H1 (cell line): Measurements from ENCODE around the gene ZNF143. TPM values are rescaled to one million over a fixed set of nuclear protein-coding genes. Genes with fewer than 3 reads are reported as not detected.

Experiments used
- CTCF ChIA-PET: fragments of 300-600 bp; sonication (Branson Sonifier 250); formaldehyde crosslinking; loops from one replicate; lab custom pipeline; 2021; ENCODE audit not compliant: partially characterized antibody; lab: Charles Lee
- POLR2A ChIA-PET: fragments of 300-600 bp; sonication (Branson Sonifier 250); formaldehyde crosslinking; loops from one replicate; lab custom pipeline; 2021; ENCODE audit warnings: inconsistent platforms; ENCODE audit not compliant: partially characterized antibody; lab: Charles Lee
- DNase-seq, 2 experiments: peaks; one replicate each; pipeline versions ENCODE4 v3.0.0 to v3.0.0-alpha.2; 2010 to 2022; ENCODE audit warnings: low spot score in 2 of 2, low read depth in 1 of 2, mixed read lengths in 1 of 2
- FAIRE-seq: peaks from 2 replicates; lab custom pipeline; 2011; peaks lifted over from hg19 to GRCh38; lab: Jason Lieb, UNC
- H2AFZ ChIP-seq: 2 replicates; pipeline ENCODE4 v1.8.1; 2012; ENCODE audit warnings: low read length, inconsistent platforms
- H2AK5ac ChIP-seq: 2 replicates; pipeline ENCODE4 v1.6.1; 2013; ENCODE audit warnings: low read depth, low read length
- H2BK120ac ChIP-seq: replicated peaks from 2 replicates; pipeline ENCODE3; 2013; ENCODE audit warnings: low read depth, low read length, inconsistent platforms
- H2BK12ac ChIP-seq: 2 replicates; pipeline ENCODE4 v1.6.1; 2013; ENCODE audit warnings: low read depth, low read length
- H2BK15ac ChIP-seq: 2 replicates; pipeline ENCODE4 v1.6.1; 2013; ENCODE audit warnings: low read length
- H2BK20ac ChIP-seq: 2 replicates; pipeline ENCODE4 v1.6.1; 2013; ENCODE audit warnings: low read length
- H2BK5ac ChIP-seq: 2 replicates; pipeline ENCODE4 v1.6.1; 2013; ENCODE audit warnings: low read depth, low read length
- H3K14ac ChIP-seq: 2 replicates; pipeline ENCODE4 v1.6.1; 2013; ENCODE audit warnings: inconsistent platforms; ENCODE audit not compliant: insufficient read length
- H3K18ac ChIP-seq: 2 replicates; pipeline ENCODE4 v1.6.1; 2013; ENCODE audit warnings: low read length; ENCODE audit errors: extremely low read depth
- H3K23ac ChIP-seq: 2 replicates; pipeline ENCODE4 v1.6.1; 2013; ENCODE audit warnings: inconsistent platforms; ENCODE audit not compliant: insufficient read length
- H3K23me2 ChIP-seq: 2 replicates; pipeline ENCODE4 v1.6.1; 2013; ENCODE audit warnings: low read depth, low read length
- H3K27ac ChIP-seq: 2 replicates; pipeline ENCODE4 v1.6.1; 2011; ENCODE audit warnings: low read depth, low read length, inconsistent platforms
- H3K27me3 ChIP-seq, 4 experiments: replicated peaks in 1 of 4; 1 replicate in 1 of 4; 2 replicates in 3 of 4; pipeline versions ENCODE4 v1.6.1 to v1.8.1; 2011 to 2013; ENCODE audit warnings: low read length in 3 of 4, mild to moderate bottlenecking in 3 of 4, inconsistent platforms in 2 of 4, mixed read lengths in 2 of 4, moderate library complexity in 1 of 4; ENCODE audit not compliant: control insufficient read depth in 3 of 4, insufficient read depth in 3 of 4; ENCODE audit errors: extremely low read depth in 1 of 4
- H3K36me3 ChIP-seq, 4 experiments: 2 replicates each; pipeline versions ENCODE4 v1.6.1 to v1.8.1; 2011 to 2013; ENCODE audit warnings: mild to moderate bottlenecking in 4 of 4, low read length in 3 of 4, moderate library complexity in 2 of 4, control low read depth in 1 of 4, inconsistent platforms in 1 of 4; ENCODE audit not compliant: insufficient read depth in 4 of 4, control insufficient read depth in 2 of 4
- H3K4ac ChIP-seq: replicated peaks from 2 replicates; pipeline ENCODE3; 2013; ENCODE audit warnings: low read length, low read depth, mixed read lengths, inconsistent platforms; ENCODE audit not compliant: insufficient read length
- H3K4me1 ChIP-seq, 4 experiments: replicated peaks in 1 of 4; 1 replicate in 1 of 4; 2 replicates in 3 of 4; pipeline versions ENCODE4 v1.6.1 to v1.8.1; 2011 to 2013; ENCODE audit warnings: low read length in 3 of 4, inconsistent platforms in 2 of 4, mixed read lengths in 1 of 4; ENCODE audit not compliant: insufficient read depth in 4 of 4, control insufficient read depth in 3 of 4
- H3K4me2 ChIP-seq, 2 experiments: 2 replicates each; pipeline versions ENCODE4 v1.6.1 to v1.8.1; 2011 to 2013; ENCODE audit warnings: low read depth in 2 of 2, low read length in 2 of 2, control low read depth in 1 of 2, inconsistent platforms in 1 of 2, mild to moderate bottlenecking in 1 of 2; ENCODE audit not compliant: insufficient read depth in 1 of 2
- H3K4me3 ChIP-seq, 4 experiments: fragments of 200-600, 300-600 bp in 1 of 4; sonication (generic), shearing (Covaris generic), sonication (Bioruptor Twin) in 1 of 4; 2 replicates each; pipeline versions ENCODE4 v1.5.1 to v1.8.1; 2011 to 2016; ENCODE audit warnings: low read length in 4 of 4, low read depth in 3 of 4, control low read depth in 2 of 4, inconsistent platforms in 2 of 4, mild to moderate bottlenecking in 2 of 4, mixed read lengths in 1 of 4, moderate library complexity in 1 of 4; ENCODE audit not compliant: insufficient read depth in 2 of 4; ENCODE audit errors: extremely low read depth in 1 of 4
- H3K56ac ChIP-seq: replicated peaks from 2 replicates; pipeline ENCODE3; 2013; ENCODE audit warnings: low read depth, mild to moderate bottlenecking, mixed read lengths, low read length, inconsistent platforms; ENCODE audit not compliant: insufficient read length
- H3K79me1 ChIP-seq: 2 replicates; pipeline ENCODE4 v1.6.1; 2013; ENCODE audit warnings: low read depth, low read length, control low read depth
- H3K79me2 ChIP-seq, 2 experiments: 2 replicates each; pipeline versions ENCODE4 v1.6.1 to v1.8.1; 2012 to 2013; ENCODE audit warnings: low read length in 2 of 2, mild to moderate bottlenecking in 2 of 2, inconsistent platforms in 1 of 2; ENCODE audit not compliant: insufficient read depth in 2 of 2, control insufficient read depth in 1 of 2
- H3K9ac ChIP-seq, 4 experiments: replicated peaks in 1 of 4; 1 replicate in 1 of 4; 2 replicates in 3 of 4; pipeline versions ENCODE4 v1.6.1 to v1.8.1; 2011 to 2013; ENCODE audit warnings: low read depth in 3 of 4, low read length in 3 of 4, control low read depth in 2 of 4, mild to moderate bottlenecking in 2 of 4, moderate library complexity in 2 of 4, inconsistent platforms in 1 of 4; ENCODE audit errors: extremely low read depth in 1 of 4
- H3K9me3 ChIP-seq, 2 experiments: 2 replicates each; pipeline versions ENCODE4 v1.6.1 to v1.8.1; 2012 to 2013; ENCODE audit warnings: mild to moderate bottlenecking in 2 of 2, moderate library complexity in 2 of 2, control low read depth in 1 of 2, inconsistent platforms in 1 of 2, low read depth in 1 of 2, low read length in 1 of 2, mixed read lengths in 1 of 2; ENCODE audit not compliant: insufficient read depth in 2 of 2
- H4K20me1 ChIP-seq, 2 experiments: replicated peaks in 1 of 2; 2 replicates each; pipeline versions ENCODE3 to v1.8.1; 2011 to 2013; ENCODE audit warnings: inconsistent platforms in 2 of 2, low read length in 2 of 2, mild to moderate bottlenecking in 1 of 2; ENCODE audit not compliant: insufficient read depth in 2 of 2, control insufficient read depth in 1 of 2
- H4K5ac ChIP-seq: 2 replicates; pipeline ENCODE4 v1.6.1; 2013; ENCODE audit warnings: low read length, low read depth, mixed read lengths, inconsistent platforms; ENCODE audit not compliant: insufficient read length
- H4K8ac ChIP-seq: 2 replicates; pipeline ENCODE4 v1.8.0; 2013; ENCODE audit warnings: mild to moderate bottlenecking, moderate library complexity, low read length, inconsistent platforms; ENCODE audit not compliant: insufficient read depth; ENCODE audit errors: extremely low read depth
- H4K91ac ChIP-seq: replicated peaks from 2 replicates; pipeline ENCODE3; 2013; ENCODE audit warnings: low read length, mixed read lengths, inconsistent platforms; ENCODE audit not compliant: insufficient read length
- CHD2 ChIP-seq: IDR thresholded peaks from 2 replicates; pipeline ENCODE4 v1.6.1; 2012; ENCODE audit warnings: low read length, improper control_type of control experiment
- CREB1 ChIP-seq: IDR thresholded peaks from 2 replicates; pipeline ENCODE4 v1.6.1; 2012; ENCODE audit warnings: inconsistent platforms
- EP300 ChIP-seq, 2 experiments: IDR thresholded peaks; 1 replicate in 1 of 2; 2 replicates in 1 of 2; pipeline ENCODE4 v1.6.1; 2011 to 2012; ENCODE audit warnings: low read depth in 2 of 2, low read length in 2 of 2, mild to moderate bottlenecking in 2 of 2, borderline replicate concordance in 1 of 2, inconsistent platforms in 1 of 2, moderate library complexity in 1 of 2
- NANOG ChIP-seq: IDR thresholded peaks from 2 replicates; pipeline ENCODE4 v1.6.1; 2011; ENCODE audit warnings: low read length, low read depth, mild to moderate bottlenecking, inconsistent platforms; ENCODE audit not compliant: insufficient read depth, poor library complexity, severe bottlenecking
- PHF8 ChIP-seq: fragments of 200-600 bp; sonication (generic); conservative IDR thresholded peaks from 2 replicates; pipeline ENCODE4 v1.7.1; 2012; ENCODE audit warnings: low read depth, mild to moderate bottlenecking, inconsistent platforms, low read length, moderate library complexity
- WGBS, 2 experiments: shearing (Covaris generic) in 1 of 2; methylation state at CpG; one replicate each; pipeline versions ENCODE4 v1.1.6 to v1.1.7; 2013 to 2015; ENCODE audit warnings: low lambda C conversion rate in 2 of 2, mixed read lengths in 2 of 2, inconsistent platforms in 1 of 2, low coverage in 1 of 2, missing lambda C conversion rate in 1 of 2; ENCODE audit not compliant: insufficient replicate concordance in 2 of 2, insufficient coverage in 1 of 2, insufficient read length in 1 of 2; ENCODE audit errors: extremely low coverage in 1 of 2, missing lambda C conversion rate in 1 of 2; 5-methylcytosine and 5-hydroxymethylcytosine counted together
- polyA plus RNA-seq, 7 experiments: library from polyadenylated mRNA; depleted of rRNA in 3 of 7; stranded (reverse) in 5 of 7; unstranded in 2 of 7; fragments of >200 nt in 5 of 7; fragments of 200-250 nt in 2 of 7; gene quantifications; 1 replicate in 5 of 7; 2 replicates in 1 of 7; 4 replicates in 1 of 7; pipeline versions ENCODE4 v1.2.1 to v1.2.3, GENCODE V29; 2011 to 2013; ENCODE audit warnings: missing spikeins in 2 of 7, mixed read lengths in 2 of 7
- total RNA-seq: library from RNA; stranded (reverse); fragmentation: NEBNext Ultra II Directional; extraction: Animal tissue kit (Norgen Biotek cat#: 25700); gene quantifications from 2 replicates; pipeline ENCODE4 v1.2.1, GENCODE V29; 2021

ZNF143 gene
- total and polyA plus RNA-seq, 2 of the 8 experiments (the other 6 are each of a cell fraction or from before 2014, with no cell fraction given) = 43.0 to 69.2 TPM

- no peaks in the 10 kb centered on the region for H4K20me1 ChIP-seq
- H3K4me3 ChIP-seq = 0 out of 8 replicates have a peak overlapping the region, but pooled peaks of 1 of the 4 experiments have one; percentile 2
- ChIA-PET CTCF (interaction anchor here (0.7 to 3.0 kb wide), 3 partner anchors 33 to 190 kb away, joined by 3 to 23 read pairs (median 3); no protein-coding TSS in a partner anchor), POLR2A (interaction anchor here (0.9 to 1.5 kb wide), 8 partner anchors 11 to 108 kb away, joined by 3 to 5 read pairs (median 4); partner anchors contain the start of gene ZNF143)
- H3K79me1 ChIP-seq = no peaks in the 10 kb centered on the region
- H2BK15ac ChIP-seq = no peak overlapping the region
- peak overlapping the region; percentile 1 to 11; a peak in 2 of 4 replicates for H3K4me2 ChIP-seq
- H2BK12ac ChIP-seq = peak overlapping the region; percentile 33; the same call in 1 of the 2 replicates
- no peaks in the 10 kb centered on the region for H3K9me3 ChIP-seq
- H4K91ac ChIP-seq = no peak overlapping the region
- no peak overlapping the region for H4K5ac ChIP-seq
- 63% methylated on average over 8 of the region's 8 CpGs; no CpG with 5 or more reads in 1 of the 2 experiments for WGBS, 2 experiments
- H4K8ac ChIP-seq = no peak overlapping the region
- peak overlapping the region; percentile 26; the same call in 1 of the 2 replicates for H3K18ac ChIP-seq
- no peak overlapping the region for H3K14ac ChIP-seq
- DNase-seq (no peak), FAIRE-seq (no peak)
- peak overlapping the region; percentile 18; the same call in 1 of the 2 replicates for H2AK5ac ChIP-seq
- no peak overlapping the region for H2BK20ac ChIP-seq
- H3K23ac ChIP-seq = no peak overlapping the region
- H3K9ac ChIP-seq = peak overlapping the region in 2 of 4 experiments; percentile 16 to 50; a peak in 1 of 7 replicates
- H3K27me3 ChIP-seq = no peaks in the 10 kb centered on the region; a peak in 2 of 7 replicates
- no peaks in the 10 kb centered on the region for H3K36me3 ChIP-seq
- H2BK120ac ChIP-seq = no peak overlapping the region
- peak overlapping the region; percentile 7; the same call in 1 of the 2 replicates for H2AFZ ChIP-seq
- H3K56ac ChIP-seq = no peak overlapping the region
- H3K4ac ChIP-seq = no peak overlapping the region
- no peaks in the 10 kb centered on the region for H3K79me2 ChIP-seq
- H3K4me1 ChIP-seq = peaks cover 5 to 23% (median 13%) of the 10 kb centered on the region in 4 experiments
- peaks cover 6% of the 10 kb centered on the region; the same call in 1 of the 2 replicates for H3K23me2 ChIP-seq
- H2BK5ac ChIP-seq = peak overlapping the region; percentile 10; the same call in 1 of the 2 replicates
- peak overlapping the region; percentile 61 for H3K27ac ChIP-seq
- no peak for TF ChIP-seq CHD2
- no peak for TF ChIP-seq NANOG
- no peak for TF ChIP-seq PHF8
- no peak for TF ChIP-seq EP300 (IDR thresholded peaks at IDR 0.05; ENCODE audit: borderline replicate concordance in 1 of 2, low read depth in 2 of 2, low read length in 2 of 2)
- no peak for TF ChIP-seq CREB1
Observed at GRCh38 chr11:9568161-9568853, 107.5 kb downstream of the ZNF143 start.
